HEK293 (cell line): ENCODE measurements around the gene EDEM1.

Source experiments
- CTCF ChIA-PET: fragments of 350-600 bp; formaldehyde crosslinking; extraction: SDS; loops from one replicate; lab custom pipeline; 2021; ENCODE audit warnings: antibody characterized with exemption; lab: Yijun Ruan, JAX
- POLR2A ChIA-PET: fragments of 300-600 bp; formaldehyde crosslinking; extraction: SDS; loops from one replicate; lab custom pipeline; 2020; ENCODE audit warnings: antibody characterized with exemption, inconsistent platforms; lab: Yijun Ruan, JAX
- H3K27ac ChIP-seq: fragments of 200-500 bp; sonication (Bioruptor generic); 2 replicates; pipeline ENCODE4 v1.5.1; 2014; ENCODE audit warnings: low read depth, low read length, control low read depth, inconsistent platforms; ENCODE audit errors: extremely low read depth
- H3K36me3 ChIP-seq, 2 experiments: fragments of 200-500 bp in 1 of 2; sonication (Bioruptor generic) in 1 of 2; 1 replicate in 1 of 2; 2 replicates in 1 of 2; pipeline ENCODE4 v1.5.1; 2014 to 2017; ENCODE audit warnings: inconsistent platforms in 2 of 2, low read length in 2 of 2; ENCODE audit not compliant: control insufficient read depth in 2 of 2, insufficient read depth in 1 of 2
- H3K4me1 ChIP-seq: fragments of 200-500 bp; sonication (Bioruptor generic); 2 replicates; pipeline ENCODE4 v1.5.1; 2014; ENCODE audit warnings: mild to moderate bottlenecking, low read length, inconsistent platforms; ENCODE audit not compliant: control insufficient read depth, insufficient read depth
- H3K4me3 ChIP-seq: 2 replicates; pipeline ENCODE4 v1.5.1; 2011; ENCODE audit warnings: low read depth, mild to moderate bottlenecking, control low read depth, low read length, moderate library complexity
- H3K9me3 ChIP-seq: fragments of 200-500 bp; sonication (Bioruptor generic); 2 replicates; pipeline ENCODE4 v1.5.1; 2014; ENCODE audit warnings: low read depth, low read length, inconsistent platforms; ENCODE audit not compliant: control insufficient read depth, insufficient read depth
- HOXD13 ChIP-seq: sonication (generic); formaldehyde crosslinking; IDR thresholded peaks from 2 replicates; pipeline ENCODE4 v1.8.0; 2022; ENCODE audit warnings: missing genetic modification reagents, borderline replicate concordance
- SCRT2 ChIP-seq: fragments of 450-650 bp; formaldehyde crosslinking; IDR thresholded peaks from 2 replicates; pipeline ENCODE4 v1.5.1; 2016; ENCODE audit warnings: missing biosample characterization, missing genetic modification characterization
- SP3 ChIP-seq: fragments of 450-650 bp; formaldehyde crosslinking; IDR thresholded peaks from 2 replicates; pipeline ENCODE4 v1.5.1; 2016; ENCODE audit warnings: missing biosample characterization, missing genetic modification characterization
- SP7 ChIP-seq: fragments of 450-650 bp; formaldehyde crosslinking; IDR thresholded peaks from 2 replicates; pipeline ENCODE4 v1.5.1; 2016; ENCODE audit warnings: missing biosample characterization, missing genetic modification characterization
- TRIM28 ChIP-seq: IDR thresholded peaks from 2 replicates; pipeline ENCODE4 v1.6.1; 2011; ENCODE audit warnings: low read length, control low read depth, borderline replicate concordance
- TSHZ1 ChIP-seq: fragments of 450-650 bp; formaldehyde crosslinking; IDR thresholded peaks from 2 replicates; pipeline ENCODE4 v1.5.1; 2016; ENCODE audit warnings: missing biosample characterization, missing genetic modification characterization, borderline replicate concordance
- YY1 ChIP-seq: fragments of 450-650 bp; formaldehyde crosslinking; IDR thresholded peaks from 2 replicates; pipeline ENCODE4 v1.5.1; 2018; ENCODE audit warnings: missing biosample characterization, missing genetic modification characterization
- ZBTB17 ChIP-seq: fragments of 450-650 bp; formaldehyde crosslinking; IDR thresholded peaks from 2 replicates; pipeline ENCODE4 v1.5.1; 2016; ENCODE audit warnings: missing biosample characterization, missing genetic modification characterization
- ZNF335 ChIP-seq: fragments of 450-650 bp; formaldehyde crosslinking; conservative IDR thresholded peaks from 2 replicates; pipeline ENCODE4 v1.5.1; 2016; ENCODE audit warnings: missing biosample characterization, missing genetic modification characterization
- ZNF366 ChIP-seq: fragments of 450-650 bp; formaldehyde crosslinking; conservative IDR thresholded peaks from 2 replicates; pipeline ENCODE4 v1.5.1; 2016; ENCODE audit warnings: missing biosample characterization, missing genetic modification characterization
- ZNF398 ChIP-seq: fragments of 450-650 bp; formaldehyde crosslinking; IDR thresholded peaks from 2 replicates; pipeline ENCODE4 v1.5.1; 2017; ENCODE audit warnings: missing biosample characterization, missing genetic modification characterization
- ZNF561 ChIP-seq: fragments of 450-650 bp; IDR thresholded peaks from 2 replicates; pipeline ENCODE4 v1.5.1; 2018; ENCODE audit warnings: missing biosample characterization, missing genetic modification characterization, borderline replicate concordance
- ZNF629 ChIP-seq: fragments of 450-650 bp; formaldehyde crosslinking; IDR thresholded peaks from 2 replicates; pipeline ENCODE4 v1.5.1; 2017; ENCODE audit warnings: missing biosample characterization, missing genetic modification characterization
- ZNF639 ChIP-seq: fragments of 450-650 bp; formaldehyde crosslinking; IDR thresholded peaks from 2 replicates; pipeline ENCODE4 v1.5.1; 2016; ENCODE audit warnings: missing biosample characterization, missing genetic modification characterization
- ZNF660 ChIP-seq: fragments of 450-650 bp; IDR thresholded peaks from 2 replicates; pipeline ENCODE4 v1.5.1; 2018; ENCODE audit warnings: missing biosample characterization, mild to moderate bottlenecking, missing genetic modification characterization
- ZSCAN5A ChIP-seq: fragments of 450-650 bp; formaldehyde crosslinking; IDR thresholded peaks from 2 replicates; pipeline ENCODE4 v1.5.1; 2016; ENCODE audit warnings: missing biosample characterization, missing genetic modification characterization
- TF ChIP-seq, protein P1 (sequence below): fragments of 450-650 bp; formaldehyde crosslinking; IDR thresholded peaks from 2 replicates; pipeline ENCODE4 v1.5.1; 2016; ENCODE audit warnings: missing biosample characterization, missing genetic modification characterization
- TF ChIP-seq, protein P2 (sequence below): fragments of 450-650 bp; formaldehyde crosslinking; IDR thresholded peaks from 2 replicates; pipeline ENCODE4 v1.5.1; 2016; ENCODE audit warnings: missing biosample characterization, missing genetic modification characterization

The EDEM1 gene

GRCh38 chr3:5194801-5195509 lies 7.4 kb downstream of the EDEM1 start:
- H3K36me3 ChIP-seq = peaks cover 7 to 32% of the 10 kb centered on the region in 2 experiments; a peak in 2 of 3 replicates
- peaks cover 12% of the 10 kb centered on the region for H3K4me1 ChIP-seq
- CTCF ChIA-PET = interaction anchor here (0.6 kb wide), 1 partner anchor 137 kb away, joined by 3 read pairs; no protein-coding TSS in a partner anchor
- H3K9me3 ChIP-seq = no peaks in the 10 kb centered on the region
- H3K4me3 ChIP-seq = no peak overlapping the region
- POLR2A ChIA-PET = no interaction called here
- H3K27ac ChIP-seq = no peak overlapping the region
- TF ChIP-seq SCRT2 (tag by site-specific recombination) (peak; percentile 72), ZSCAN5A (tag by site-specific recombination) (no peak), ZNF639 (tag by site-specific recombination) (0 out of 2 replicates have a peak, but pooled peaks have one; percentile 23), ZBTB17 (peak; percentile 25; the same call in 1 of the 2 replicates), ZNF398 (tag by site-specific recombination) (0 out of 2 replicates have a peak, but pooled peaks have one; percentile 21), ZNF561 (tag by site-specific recombination) (no peak), SP3 (tag by site-specific recombination) (no peak), YY1 (tag by site-specific recombination) (no peak), ZNF629 (tag by site-specific recombination) (0 out of 2 replicates have a peak, but pooled peaks have one; percentile 47), SP7 (tag by site-specific recombination) (peak; percentile 66), HOXD13 (CRISPR knock-in tag) (no peak), ZNF366 (peak; percentile 68), ZNF335 (tag by site-specific recombination) (0 out of 2 replicates have a peak, but pooled peaks have one; percentile 29), TSHZ1 (peak; percentile 35; the same call in 1 of the 2 replicates), ZNF660 (tag by site-specific recombination) (peak; percentile 27; the same call in 1 of the 2 replicates), TRIM28 (peak; percentile 49; the same call in 1 of the 2 replicates)
- TF ChIP-seq, protein P1, sequence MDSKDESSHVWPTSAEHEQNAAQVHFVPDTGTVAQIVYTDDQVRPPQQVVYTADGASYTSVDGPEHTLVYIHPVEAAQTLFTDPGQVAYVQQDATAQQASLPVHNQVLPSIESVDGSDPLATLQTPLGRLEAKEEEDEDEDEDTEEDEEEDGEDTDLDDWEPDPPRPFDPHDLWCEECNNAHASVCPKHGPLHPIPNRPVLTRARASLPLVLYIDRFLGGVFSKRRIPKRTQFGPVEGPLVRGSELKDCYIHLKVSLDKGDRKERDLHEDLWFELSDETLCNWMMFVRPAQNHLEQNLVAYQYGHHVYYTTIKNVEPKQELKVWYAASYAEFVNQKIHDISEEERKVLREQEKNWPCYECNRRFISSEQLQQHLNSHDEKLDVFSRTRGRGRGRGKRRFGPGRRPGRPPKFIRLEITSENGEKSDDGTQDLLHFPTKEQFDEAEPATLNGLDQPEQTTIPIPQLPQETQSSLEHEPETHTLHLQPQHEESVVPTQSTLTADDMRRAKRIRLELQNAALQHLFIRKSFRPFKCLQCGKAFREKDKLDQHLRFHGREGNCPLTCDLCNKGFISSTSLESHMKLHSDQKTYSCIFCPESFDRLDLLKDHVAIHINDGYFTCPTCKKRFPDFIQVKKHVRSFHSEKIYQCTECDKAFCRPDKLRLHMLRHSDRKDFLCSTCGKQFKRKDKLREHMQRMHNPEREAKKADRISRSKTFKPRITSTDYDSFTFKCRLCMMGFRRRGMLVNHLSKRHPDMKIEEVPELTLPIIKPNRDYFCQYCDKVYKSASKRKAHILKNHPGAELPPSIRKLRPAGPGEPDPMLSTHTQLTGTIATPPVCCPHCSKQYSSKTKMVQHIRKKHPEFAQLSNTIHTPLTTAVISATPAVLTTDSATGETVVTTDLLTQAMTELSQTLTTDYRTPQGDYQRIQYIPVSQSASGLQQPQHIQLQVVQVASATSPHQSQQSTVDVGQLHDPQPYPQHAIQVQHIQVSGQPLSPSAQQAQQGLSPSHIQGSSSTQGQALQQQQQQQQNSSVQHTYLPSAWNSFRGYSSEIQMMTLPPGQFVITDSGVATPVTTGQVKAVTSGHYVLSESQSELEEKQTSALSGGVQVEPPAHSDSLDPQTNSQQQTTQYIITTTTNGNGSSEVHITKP (tag by site-specific recombination) = peak; percentile 59
- TF ChIP-seq, protein P2, sequence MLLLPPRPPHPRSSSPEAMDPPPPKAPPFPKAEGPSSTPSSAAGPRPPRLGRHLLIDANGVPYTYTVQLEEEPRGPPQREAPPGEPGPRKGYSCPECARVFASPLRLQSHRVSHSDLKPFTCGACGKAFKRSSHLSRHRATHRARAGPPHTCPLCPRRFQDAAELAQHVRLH (tag by site-specific recombination) = no peak
